K562 (cell line): ENCODE results near the gene ABHD16A. TPM values are rescaled to one million over a fixed set of nuclear protein-coding genes. Genes with fewer than 3 reads are reported as not detected.

Source experiments
- ATF3 ChIP-seq, 2 experiments: fragments of 450-650 bp in 1 of 2; sonication (generic) in 1 of 2; formaldehyde crosslinking in 1 of 2; IDR thresholded peaks in 1 of 2; conservative IDR thresholded peaks in 1 of 2; 2 replicates each; pipeline versions ENCODE4 v1.6.1 to v1.8.1; 2016 to 2023; ENCODE audit warnings: mild to moderate bottlenecking in 2 of 2, moderate library complexity in 2 of 2, inconsistent platforms in 1 of 2, missing genetic modification reagents in 1 of 2
- CAMTA2 ChIP-seq: fragments of 250-450 bp; sonication (Bioruptor Pico); conservative IDR thresholded peaks from 2 replicates; pipeline ENCODE4 v1.5.1; 2022
- CCNT2 ChIP-seq: IDR thresholded peaks from 2 replicates; pipeline ENCODE4 v1.6.1; 2011; ENCODE audit warnings: borderline replicate concordance, low read depth, mild to moderate bottlenecking, moderate library complexity, mixed read lengths, low read length; ENCODE audit not compliant: insufficient read length; ENCODE audit errors: extremely low read depth
- DPF2 ChIP-seq: fragments of 450-650 bp; IDR thresholded peaks from 2 replicates; pipeline ENCODE4 v1.6.1; 2016
- E2F6 ChIP-seq, 2 experiments: IDR thresholded peaks; 2 replicates each; pipeline ENCODE4 v1.6.1; 2011; ENCODE audit warnings: borderline replicate concordance in 1 of 2, control low read depth in 1 of 2, low read depth in 1 of 2, low read length in 1 of 2, mild to moderate bottlenecking in 1 of 2, mixed read lengths in 1 of 2, moderate library complexity in 1 of 2; ENCODE audit not compliant: insufficient read depth in 1 of 2, insufficient read length in 1 of 2, poor library complexity in 1 of 2, severe bottlenecking in 1 of 2; ENCODE audit errors: extremely low read depth in 1 of 2
- FUS ChIP-seq: fragments of 200-400 bp; formaldehyde crosslinking; optimal IDR thresholded peaks from 2 replicates; pipeline ENCODE3; 2017; ENCODE audit warnings: low read depth, low read length
- HNRNPH1 ChIP-seq: fragments of 200-400 bp; formaldehyde crosslinking; optimal IDR thresholded peaks from 2 replicates; pipeline ENCODE3; 2017; ENCODE audit warnings: low read depth, mild to moderate bottlenecking, low read length, moderate library complexity
- MXI1 ChIP-seq: IDR thresholded peaks from 2 replicates; pipeline ENCODE4 v1.6.1; 2011; ENCODE audit warnings: low read depth, mild to moderate bottlenecking, improper control_type of control experiment, low read length
- NFATC3 ChIP-seq: fragments of 450-650 bp; IDR thresholded peaks from 2 replicates; pipeline ENCODE4 v1.6.1; 2017; ENCODE audit warnings: mild to moderate bottlenecking
- SMAD3 ChIP-seq: fragments of 450-650 bp; formaldehyde crosslinking; conservative IDR thresholded peaks from 2 replicates; pipeline ENCODE4 v1.4.0; 2020; ENCODE audit warnings: mild to moderate bottlenecking
- SMAD4 ChIP-seq: fragments of 250-450 bp; sonication (Bioruptor Pico); conservative IDR thresholded peaks from 2 replicates; pipeline ENCODE4 v1.8.0; 2021; ENCODE audit warnings: inconsistent platforms, mild to moderate bottlenecking, moderate library complexity
- SMC3 ChIP-seq: conservative IDR thresholded peaks from 2 replicates; pipeline ENCODE4 v1.6.1; 2011; ENCODE audit warnings: low read depth, low read length, improper control_type of control experiment; ENCODE audit not compliant: insufficient read depth
- STAT6 ChIP-seq: sonication (generic); formaldehyde crosslinking; IDR thresholded peaks from 2 replicates; pipeline ENCODE4 v1.8.1; 2023; ENCODE audit warnings: mild to moderate bottlenecking, missing genetic modification reagents
- TAF7 ChIP-seq: fragments of 450-650 bp; IDR thresholded peaks from 2 replicates; pipeline ENCODE4 v1.6.1; 2016; ENCODE audit warnings: missing genetic modification characterization, missing compliant biosample characterization
- TEAD2 ChIP-seq: fragments of 450-650 bp; IDR thresholded peaks from 2 replicates; pipeline ENCODE4 v1.6.1; 2016; ENCODE audit warnings: missing genetic modification characterization, control low read depth, missing compliant biosample characterization
- TFAP4 ChIP-seq: sonication (generic); formaldehyde crosslinking; IDR thresholded peaks from 2 replicates; pipeline ENCODE4 v1.8.0; 2022; ENCODE audit warnings: missing genetic modification reagents, mild to moderate bottlenecking, moderate library complexity, borderline replicate concordance
- ZNF121 ChIP-seq: sonication (generic); formaldehyde crosslinking; conservative IDR thresholded peaks from 2 replicates; pipeline ENCODE4 v1.8.0; 2022; ENCODE audit warnings: missing genetic modification reagents
- ZNF212 ChIP-seq: fragments of 450-650 bp; formaldehyde crosslinking; IDR thresholded peaks from 2 replicates; pipeline ENCODE4 v1.4.0; 2020; ENCODE audit warnings: mild to moderate bottlenecking
- ZNF561 ChIP-seq: fragments of 450-650 bp; formaldehyde crosslinking; conservative IDR thresholded peaks from 2 replicates; pipeline ENCODE4 v1.4.0; 2020; ENCODE audit warnings: mild to moderate bottlenecking, moderate library complexity
- polyA plus RNA-seq, 8 experiments: library from polyadenylated mRNA; depleted of rRNA in 4 of 8; stranded (reverse) in 5 of 8; unstranded in 3 of 8; fragments of >200 nt; fragmentation: Nextera tagmentation in 2 of 8; fragmentation: Illumina TruSeq in 1 of 8; extraction: Ambion mirVana in 2 of 8; extraction: Trizol in 1 of 8; gene quantifications; 2 replicates each; pipeline versions ENCODE4 v1.2.1 to v1.2.3, GENCODE V29; 2011 to 2014; ENCODE audit warnings: inconsistent platforms in 1 of 8, missing spikeins in 1 of 8
- total RNA-seq, 7 experiments: library from RNA; depleted of rRNA in 6 of 7; stranded (reverse); fragments of >200 nt in 6 of 7; fragmentation: Illumina TruSeq in 2 of 7; extraction: Trizol in 2 of 7; gene quantifications; 2 replicates each; pipeline versions ENCODE4 v1.2.1 to v1.2.3, GENCODE V29; 2011 to 2021; ENCODE audit warnings: low replicate concordance in 1 of 7
- TF ChIP-seq, protein P1 (sequence below): fragments of 250-450 bp; sonication (Bioruptor Pico); IDR thresholded peaks from 2 replicates; pipeline ENCODE4 v1.6.1; 2021; ENCODE audit warnings: mild to moderate bottlenecking

Gene ABHD16A
- total and polyA plus RNA-seq, 9 of the 15 experiments (the other 6 are each of a cell fraction or from before 2014, with no cell fraction given) = 25.8 to 120 (median 81.6) TPM

- TF ChIP-seq ZNF561 (CRISPR knock-in tag) (no peak), FUS (no peak), TEAD2 (tag) (no peak), MXI1 (no peak), DPF2 (peak; percentile 82), SMAD3 (peak; percentile 89), E2F6 (IDR thresholded peaks at IDR 0.05; ENCODE audit: borderline replicate concordance in 1 of 2, extremely low read depth in 1 of 2, insufficient read depth in 1 of 2, insufficient read length in 1 of 2, low read depth in 1 of 2, low read length in 1 of 2, poor library complexity in 1 of 2, severe bottlenecking in 1 of 2) (no peak), CCNT2 (no peak), ZNF121 (CRISPR knock-in tag) (no peak), TFAP4 (no peak), ATF3 (IDR thresholded peaks at IDR 0.05) (no peak), ATF3 (CRISPR knock-in tag; conservative IDR thresholded peaks at IDR 0.05) (peak; percentile 36; the same call in 1 of the 2 replicates), NFATC3 (no peak), HNRNPH1 (no peak), SMAD4 (CRISPR knock-in tag) (peak; percentile 85), CAMTA2 (CRISPR knock-in tag) (0 out of 2 replicates have a peak, but pooled peaks have one; percentile 68), ZNF212 (CRISPR knock-in tag) (peak; percentile 73; the same call in 1 of the 2 replicates), TAF7 (tag) (no peak), STAT6 (CRISPR knock-in tag) (no peak), SMC3 (no peak)
- TF ChIP-seq, protein P1, sequence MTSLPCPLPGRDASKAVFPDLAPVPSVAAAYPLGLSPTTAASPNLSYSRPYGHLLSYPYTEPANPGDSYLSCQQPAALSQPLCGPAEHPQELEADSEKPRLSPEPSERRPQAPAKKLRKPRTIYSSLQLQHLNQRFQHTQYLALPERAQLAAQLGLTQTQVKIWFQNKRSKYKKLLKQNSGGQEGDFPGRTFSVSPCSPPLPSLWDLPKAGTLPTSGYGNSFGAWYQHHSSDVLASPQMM = peak; percentile 63; the same call in 1 of the 2 replicates
Observed at GRCh38 chr6:31725502-31726350, 22.6 kb upstream of the ABHD16A start (continued).
